Esophagus muscularis mucosa (tissue), 4 donors: ENCODE results near the gene GFOD1. TPM values are rescaled to one million over a fixed set of nuclear protein-coding genes. Genes with fewer than 3 reads are reported as not detected.

Experiments used
- DNase-seq: peaks from one replicate; pipeline ENCODE4 v3.0.0-alpha.2; 2017; ENCODE audit errors: extremely low spot score
- H3K27ac ChIP-seq, 4 donors: fragments of 200-600 bp; sonication (generic); replicated peaks in 1 of 4; 1 replicate in 3 of 4; 2 replicates in 1 of 4; pipeline ENCODE4 v1.5.1; 2016 to 2019; ENCODE audit warnings: mild to moderate bottlenecking in 1 of 4
- H3K27me3 ChIP-seq, 4 donors: fragments of 200-600 bp; sonication (generic); one replicate each; pipeline versions ENCODE4 v1.5.1 to v1.6.0; 2016 to 2019
- H3K36me3 ChIP-seq, 4 donors: fragments of 200-600 bp; sonication (generic); one replicate each; pipeline ENCODE4 v1.5.1; 2016 to 2019
- H3K4me1 ChIP-seq, 4 donors: fragments of 200-600 bp; sonication (generic); one replicate each; pipeline ENCODE4 v1.5.1; 2016 to 2019
- H3K4me3 ChIP-seq, 4 donors: fragments of 200-600 bp; sonication (generic); 1 replicate in 2 of 4; 2 replicates in 2 of 4; pipeline ENCODE4 v1.5.1; 2016 to 2019; ENCODE audit warnings: mild to moderate bottlenecking in 4 of 4, moderate library complexity in 1 of 4
- H3K9me3 ChIP-seq, 4 donors: fragments of 200-600 bp; sonication (generic); 1 replicate in 3 of 4; 2 replicates in 1 of 4; pipeline ENCODE4 v1.5.1; 2016 to 2019
- EP300 ChIP-seq: sonication (generic); formaldehyde crosslinking; IDR thresholded peaks from one replicate; pipeline ENCODE4 v1.6.1; 2017; ENCODE audit warnings: antibody characterized with exemption
- POLR2A ChIP-seq: fragments of 450-650 bp; IDR thresholded peaks from one replicate; pipeline ENCODE4 v1.6.1; 2017; ENCODE audit warnings: antibody characterized with exemption, moderate library complexity, mild to moderate bottlenecking, low read depth
- POLR2AphosphoS5 ChIP-seq, 2 donors: sonication (generic); formaldehyde crosslinking; IDR thresholded peaks; one replicate each; pipeline ENCODE4 v1.6.1; 2017; ENCODE audit warnings: antibody characterized with exemption in 2 of 2
- WGBS: methylation state at CpG from one replicate; pipeline ENCODE4 v1.1.5; 2018; 5-methylcytosine and 5-hydroxymethylcytosine counted together
- intact Hi-C: fragments of 100-400 bp; cut with DNase I; formaldehyde crosslinking; loops from one replicate; pipeline ENCODE4 v1.15.1; 2023
- total RNA-seq, 4 donors: library from RNA; depleted of rRNA; stranded (reverse); fragments of >200 nt; gene quantifications; one replicate each; pipeline versions ENCODE4 v1.1.0 to v1.2.1, GENCODE V29; 2016
- TF ChIP-seq, protein P1 (sequence below), 3 experiments: fragments of 200-600 bp in 2 of 3; fragments of 450-650 bp in 1 of 3; sonication (generic) in 2 of 3; IDR thresholded peaks; one replicate each; pipeline ENCODE4 v1.5.1; 2017 to 2019; ENCODE audit warnings: antibody characterized with exemption in 3 of 3, mild to moderate bottlenecking in 2 of 3, moderate library complexity in 1 of 3

GFOD1 gene
- total RNA-seq, 4 donors from 2014 or later = 21.7 to 34.5 (median 25.8) TPM

DNA sequence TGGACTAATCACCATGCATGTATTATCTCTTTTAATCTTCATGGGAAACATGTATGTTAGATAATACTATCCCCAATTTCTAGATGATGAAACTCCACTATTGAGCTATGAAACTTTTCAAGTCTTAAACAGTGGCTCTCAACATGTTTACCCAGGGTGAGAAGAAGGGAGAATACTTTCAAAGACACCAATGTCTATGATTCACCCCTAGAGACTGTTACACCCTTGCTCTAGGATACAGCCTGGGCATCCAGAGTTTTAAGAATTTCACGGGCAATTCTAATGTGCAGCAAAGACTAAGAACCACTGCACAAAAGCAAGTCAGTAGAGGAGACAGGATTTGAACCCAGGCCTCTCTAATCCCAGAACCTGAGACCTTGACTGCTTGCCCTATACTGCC, 47.8 kb downstream of the GFOD1 start:
- DNase-seq = no peak
- no peak overlapping the region for H3K4me3 ChIP-seq
- H3K36me3 ChIP-seq = no peaks in the 10 kb centered on the region
- H3K27ac ChIP-seq = peak overlapping the region in 1 of 4 donors; percentile 42
- WGBS = 100% methylated on average over 1 of the region's 1 CpG
- no peaks in the 10 kb centered on the region for H3K9me3 ChIP-seq
- no peaks in the 10 kb centered on the region for H3K27me3 ChIP-seq
- TF ChIP-seq, protein P1, sequence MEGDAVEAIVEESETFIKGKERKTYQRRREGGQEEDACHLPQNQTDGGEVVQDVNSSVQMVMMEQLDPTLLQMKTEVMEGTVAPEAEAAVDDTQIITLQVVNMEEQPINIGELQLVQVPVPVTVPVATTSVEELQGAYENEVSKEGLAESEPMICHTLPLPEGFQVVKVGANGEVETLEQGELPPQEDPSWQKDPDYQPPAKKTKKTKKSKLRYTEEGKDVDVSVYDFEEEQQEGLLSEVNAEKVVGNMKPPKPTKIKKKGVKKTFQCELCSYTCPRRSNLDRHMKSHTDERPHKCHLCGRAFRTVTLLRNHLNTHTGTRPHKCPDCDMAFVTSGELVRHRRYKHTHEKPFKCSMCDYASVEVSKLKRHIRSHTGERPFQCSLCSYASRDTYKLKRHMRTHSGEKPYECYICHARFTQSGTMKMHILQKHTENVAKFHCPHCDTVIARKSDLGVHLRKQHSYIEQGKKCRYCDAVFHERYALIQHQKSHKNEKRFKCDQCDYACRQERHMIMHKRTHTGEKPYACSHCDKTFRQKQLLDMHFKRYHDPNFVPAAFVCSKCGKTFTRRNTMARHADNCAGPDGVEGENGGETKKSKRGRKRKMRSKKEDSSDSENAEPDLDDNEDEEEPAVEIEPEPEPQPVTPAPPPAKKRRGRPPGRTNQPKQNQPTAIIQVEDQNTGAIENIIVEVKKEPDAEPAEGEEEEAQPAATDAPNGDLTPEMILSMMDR (IDR thresholded peaks at IDR 0.05) = no peak
- intact Hi-C loops = no loop called here
- H3K4me1 ChIP-seq = peaks cover 23 to 43% (median 34%) of the 10 kb centered on the region in 4 donors

DNA sequence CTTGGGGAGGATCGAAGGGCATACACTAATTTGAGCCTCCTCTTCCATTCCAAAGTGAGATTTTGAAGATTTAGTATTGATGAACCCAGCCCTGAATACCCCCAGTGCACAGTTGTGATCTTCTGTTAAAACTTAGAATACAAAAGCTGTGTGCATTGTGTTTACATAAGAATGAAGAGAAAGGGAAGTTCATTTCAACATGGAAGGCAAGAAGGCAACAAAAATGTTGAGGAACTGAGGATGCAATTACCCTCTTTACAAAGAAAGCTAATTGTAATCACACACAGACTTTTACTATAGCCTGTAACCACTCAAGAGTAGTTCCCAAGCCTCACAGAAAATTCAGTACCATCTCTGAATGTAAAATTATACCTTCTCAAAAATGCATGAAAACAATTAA, 49.3 kb downstream of the GFOD1 start:
- intact Hi-C loops = no loop called here
- no peak for DNase-seq
- peaks cover 22 to 43% (median 32%) of the 10 kb centered on the region in 4 donors for H3K4me1 ChIP-seq
- H3K36me3 ChIP-seq = no peaks in the 10 kb centered on the region
- no peaks in the 10 kb centered on the region for H3K27me3 ChIP-seq
- no peaks in the 10 kb centered on the region for H3K9me3 ChIP-seq
- H3K4me3 ChIP-seq = no peak overlapping the region
- whole genome bisulfite sequencing = 100% methylated on average over 1 of the region's 1 CpG
- TF ChIP-seq, protein P1 (IDR thresholded peaks at IDR 0.05) = no peak
- TF ChIP-seq EP300 (no peak), POLR2A (no peak), POLR2AphosphoS5 (IDR thresholded peaks at IDR 0.05) (no peak)
- H3K27ac ChIP-seq = no peak overlapping the region

DNA sequence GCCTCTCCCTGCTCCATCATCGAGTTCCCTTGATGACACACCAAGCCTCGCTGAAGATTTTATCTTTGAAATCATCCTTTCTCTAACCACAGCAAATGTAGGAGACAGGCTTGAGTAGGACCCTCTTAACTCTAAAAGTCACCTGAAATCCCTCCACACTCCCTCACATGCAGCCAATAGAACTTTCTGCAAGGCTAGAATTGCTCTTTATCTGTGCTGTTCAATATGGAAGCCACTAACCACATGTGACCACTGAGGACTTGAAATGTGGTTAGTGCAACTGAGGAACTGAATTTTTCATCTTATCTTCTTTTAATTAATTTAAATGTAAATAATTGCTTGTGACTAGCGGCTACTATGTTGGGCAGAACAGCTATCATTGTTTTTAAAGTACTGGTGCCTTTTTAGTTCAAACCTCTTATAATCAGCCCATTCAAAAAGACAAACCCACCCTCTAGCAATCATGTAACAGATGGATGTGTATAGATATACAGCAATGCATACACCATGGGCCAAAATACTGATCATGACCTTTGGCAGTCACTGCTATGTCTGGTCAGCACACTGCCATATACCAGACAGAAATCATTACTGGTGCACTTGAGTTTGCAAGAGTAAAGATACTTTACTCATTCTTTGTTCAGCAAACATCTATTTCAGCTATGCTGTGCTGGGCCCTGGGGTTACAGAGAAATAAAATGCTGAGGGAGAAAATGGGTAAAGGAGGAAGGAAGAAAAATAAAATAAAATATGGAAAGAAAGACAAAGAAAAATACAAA, 50.0 kb downstream of the GFOD1 start:
- H3K36me3 ChIP-seq = no peaks in the 10 kb centered on the region
- H3K4me3 ChIP-seq = no peak overlapping the region
- no peak overlapping the region for H3K27ac ChIP-seq
- no peaks in the 10 kb centered on the region for H3K27me3 ChIP-seq
- no peak for DNase-seq
- peaks cover 26 to 50% (median 37%) of the 10 kb centered on the region in 4 donors for H3K4me1 ChIP-seq
- intact Hi-C loops = no loop called here
- H3K9me3 ChIP-seq = no peaks in the 10 kb centered on the region
- 99% methylated on average over 3 of the region's 3 CpGs for WGBS
- TF ChIP-seq, protein P1 (IDR thresholded peaks at IDR 0.05) = no peak
- TF ChIP-seq POLR2A = no peak
- no peak for TF ChIP-seq POLR2AphosphoS5 (IDR thresholded peaks at IDR 0.05)
- no peak for TF ChIP-seq EP300

DNA sequence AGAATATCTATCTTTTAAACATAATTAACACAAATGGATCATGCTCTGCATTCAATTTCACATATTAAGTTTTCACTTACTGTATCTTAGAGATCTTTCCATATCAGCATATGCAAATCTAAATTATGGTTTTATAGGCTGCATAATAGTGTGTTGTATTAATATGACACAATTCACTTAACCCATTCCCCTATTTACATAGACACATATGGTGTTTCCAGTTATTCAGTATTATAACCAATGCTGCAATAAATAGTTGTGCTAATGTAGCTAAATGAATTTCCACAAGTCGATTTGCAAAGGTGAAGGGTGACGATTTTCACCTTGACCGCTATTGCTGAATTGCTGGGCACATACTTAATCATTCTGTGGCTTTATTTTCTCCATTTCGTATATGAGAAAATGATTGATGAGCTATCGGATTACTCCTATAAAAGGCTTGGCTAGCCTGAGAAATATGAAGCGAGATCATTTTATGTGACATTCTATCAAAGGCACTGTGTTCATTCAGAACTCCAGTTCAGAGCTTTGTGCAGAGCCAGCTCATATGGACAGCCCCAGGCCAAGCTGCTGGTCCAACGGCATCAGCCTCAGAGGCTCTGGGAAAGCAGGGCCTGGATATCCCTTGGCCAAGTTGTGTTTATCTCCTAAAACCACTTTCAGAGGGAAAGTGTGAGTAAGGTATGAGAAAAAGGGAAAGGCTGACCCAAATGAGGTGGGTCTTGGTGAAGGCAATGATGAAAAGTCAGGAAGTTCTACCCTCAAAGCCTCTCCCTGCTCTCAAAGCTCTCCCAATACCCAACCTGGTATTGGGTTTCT, 50.8 kb downstream of the GFOD1 start:
- H3K9me3 ChIP-seq = no peaks in the 10 kb centered on the region
- peaks cover 32 to 52% (median 37%) of the 10 kb centered on the region in 4 donors for H3K4me1 ChIP-seq
- no peak overlapping the region for H3K4me3 ChIP-seq
- no peak for TF ChIP-seq POLR2A
- TF ChIP-seq POLR2AphosphoS5 (IDR thresholded peaks at IDR 0.05) = no peak
- no peak for TF ChIP-seq EP300
- TF ChIP-seq, protein P1 (IDR thresholded peaks at IDR 0.05) = no peak
- H3K36me3 ChIP-seq = no peaks in the 10 kb centered on the region
- WGBS = 90% methylated on average over 7 of the region's 7 CpGs
- no peak overlapping the region for H3K27ac ChIP-seq
- DNase-seq = no peak
- no peaks in the 10 kb centered on the region for H3K27me3 ChIP-seq
- intact Hi-C loops = no loop called here
